Measurements from ENCODE around the gene LY6G5B.

DNA sequence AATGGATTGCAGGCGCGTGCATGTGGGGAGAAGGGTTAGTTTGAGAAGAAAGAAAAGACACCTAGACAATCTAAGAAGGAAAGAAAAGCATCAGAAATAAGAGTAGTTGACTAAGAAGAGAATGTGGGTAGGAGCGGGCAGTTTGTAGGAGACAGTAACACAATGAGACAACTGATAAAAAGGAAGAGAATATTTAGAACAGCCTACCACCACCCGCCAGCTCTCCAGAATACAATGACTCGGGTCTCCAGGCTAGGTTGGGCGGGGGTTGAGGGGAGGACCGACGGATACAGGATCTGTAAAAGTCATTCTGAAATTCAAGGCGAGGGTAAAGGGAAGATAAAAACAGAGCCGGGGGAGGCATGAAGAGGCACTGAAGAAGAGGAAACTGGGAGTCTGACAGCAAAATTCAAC, 32.6 kb downstream of the LY6G5B start:
- TF ChIP-seq, protein P1, sequence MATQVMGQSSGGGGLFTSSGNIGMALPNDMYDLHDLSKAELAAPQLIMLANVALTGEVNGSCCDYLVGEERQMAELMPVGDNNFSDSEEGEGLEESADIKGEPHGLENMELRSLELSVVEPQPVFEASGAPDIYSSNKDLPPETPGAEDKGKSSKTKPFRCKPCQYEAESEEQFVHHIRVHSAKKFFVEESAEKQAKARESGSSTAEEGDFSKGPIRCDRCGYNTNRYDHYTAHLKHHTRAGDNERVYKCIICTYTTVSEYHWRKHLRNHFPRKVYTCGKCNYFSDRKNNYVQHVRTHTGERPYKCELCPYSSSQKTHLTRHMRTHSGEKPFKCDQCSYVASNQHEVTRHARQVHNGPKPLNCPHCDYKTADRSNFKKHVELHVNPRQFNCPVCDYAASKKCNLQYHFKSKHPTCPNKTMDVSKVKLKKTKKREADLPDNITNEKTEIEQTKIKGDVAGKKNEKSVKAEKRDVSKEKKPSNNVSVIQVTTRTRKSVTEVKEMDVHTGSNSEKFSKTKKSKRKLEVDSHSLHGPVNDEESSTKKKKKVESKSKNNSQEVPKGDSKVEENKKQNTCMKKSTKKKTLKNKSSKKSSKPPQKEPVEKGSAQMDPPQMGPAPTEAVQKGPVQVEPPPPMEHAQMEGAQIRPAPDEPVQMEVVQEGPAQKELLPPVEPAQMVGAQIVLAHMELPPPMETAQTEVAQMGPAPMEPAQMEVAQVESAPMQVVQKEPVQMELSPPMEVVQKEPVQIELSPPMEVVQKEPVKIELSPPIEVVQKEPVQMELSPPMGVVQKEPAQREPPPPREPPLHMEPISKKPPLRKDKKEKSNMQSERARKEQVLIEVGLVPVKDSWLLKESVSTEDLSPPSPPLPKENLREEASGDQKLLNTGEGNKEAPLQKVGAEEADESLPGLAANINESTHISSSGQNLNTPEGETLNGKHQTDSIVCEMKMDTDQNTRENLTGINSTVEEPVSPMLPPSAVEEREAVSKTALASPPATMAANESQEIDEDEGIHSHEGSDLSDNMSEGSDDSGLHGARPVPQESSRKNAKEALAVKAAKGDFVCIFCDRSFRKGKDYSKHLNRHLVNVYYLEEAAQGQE (IDR thresholded peaks at IDR 0.05; ENCODE audit: unreplicated experiment), result no peak
- TF ChIP-seq POLR2AphosphoS5 (IDR thresholded peaks at IDR 0.05; ENCODE audit: low read depth), result no peak
- TF ChIP-seq, protein P2, sequence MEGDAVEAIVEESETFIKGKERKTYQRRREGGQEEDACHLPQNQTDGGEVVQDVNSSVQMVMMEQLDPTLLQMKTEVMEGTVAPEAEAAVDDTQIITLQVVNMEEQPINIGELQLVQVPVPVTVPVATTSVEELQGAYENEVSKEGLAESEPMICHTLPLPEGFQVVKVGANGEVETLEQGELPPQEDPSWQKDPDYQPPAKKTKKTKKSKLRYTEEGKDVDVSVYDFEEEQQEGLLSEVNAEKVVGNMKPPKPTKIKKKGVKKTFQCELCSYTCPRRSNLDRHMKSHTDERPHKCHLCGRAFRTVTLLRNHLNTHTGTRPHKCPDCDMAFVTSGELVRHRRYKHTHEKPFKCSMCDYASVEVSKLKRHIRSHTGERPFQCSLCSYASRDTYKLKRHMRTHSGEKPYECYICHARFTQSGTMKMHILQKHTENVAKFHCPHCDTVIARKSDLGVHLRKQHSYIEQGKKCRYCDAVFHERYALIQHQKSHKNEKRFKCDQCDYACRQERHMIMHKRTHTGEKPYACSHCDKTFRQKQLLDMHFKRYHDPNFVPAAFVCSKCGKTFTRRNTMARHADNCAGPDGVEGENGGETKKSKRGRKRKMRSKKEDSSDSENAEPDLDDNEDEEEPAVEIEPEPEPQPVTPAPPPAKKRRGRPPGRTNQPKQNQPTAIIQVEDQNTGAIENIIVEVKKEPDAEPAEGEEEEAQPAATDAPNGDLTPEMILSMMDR (conservative IDR thresholded peaks at IDR 0.05; ENCODE audit: low read depth in 2 of 2), result no peak

Measured in GM23338 (cell line).